NB4 (cell line): Measurements from ENCODE around the gene RPS21.

ENCODE experiments used
- POLR2A ChIP-seq: IDR thresholded peaks from 2 replicates; pipeline ENCODE4 v1.6.1; 2011; ENCODE audit warnings: mild to moderate bottlenecking; ENCODE audit not compliant: insufficient read length; ENCODE audit errors: extremely low read depth
- TF ChIP-seq, protein P1 (sequence below): IDR thresholded peaks from 2 replicates; pipeline ENCODE4 v1.6.1; 2011; ENCODE audit warnings: low read depth, low read length
- TF ChIP-seq, protein P2 (sequence below): IDR thresholded peaks from one replicate; pipeline ENCODE4 v1.5.1; 2012; ENCODE audit warnings: low read depth, low read length

- no peak for TF ChIP-seq POLR2A
- TF ChIP-seq, protein P1, sequence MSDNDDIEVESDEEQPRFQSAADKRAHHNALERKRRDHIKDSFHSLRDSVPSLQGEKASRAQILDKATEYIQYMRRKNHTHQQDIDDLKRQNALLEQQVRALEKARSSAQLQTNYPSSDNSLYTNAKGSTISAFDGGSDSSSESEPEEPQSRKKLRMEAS: no peak
- TF ChIP-seq, protein P2, sequence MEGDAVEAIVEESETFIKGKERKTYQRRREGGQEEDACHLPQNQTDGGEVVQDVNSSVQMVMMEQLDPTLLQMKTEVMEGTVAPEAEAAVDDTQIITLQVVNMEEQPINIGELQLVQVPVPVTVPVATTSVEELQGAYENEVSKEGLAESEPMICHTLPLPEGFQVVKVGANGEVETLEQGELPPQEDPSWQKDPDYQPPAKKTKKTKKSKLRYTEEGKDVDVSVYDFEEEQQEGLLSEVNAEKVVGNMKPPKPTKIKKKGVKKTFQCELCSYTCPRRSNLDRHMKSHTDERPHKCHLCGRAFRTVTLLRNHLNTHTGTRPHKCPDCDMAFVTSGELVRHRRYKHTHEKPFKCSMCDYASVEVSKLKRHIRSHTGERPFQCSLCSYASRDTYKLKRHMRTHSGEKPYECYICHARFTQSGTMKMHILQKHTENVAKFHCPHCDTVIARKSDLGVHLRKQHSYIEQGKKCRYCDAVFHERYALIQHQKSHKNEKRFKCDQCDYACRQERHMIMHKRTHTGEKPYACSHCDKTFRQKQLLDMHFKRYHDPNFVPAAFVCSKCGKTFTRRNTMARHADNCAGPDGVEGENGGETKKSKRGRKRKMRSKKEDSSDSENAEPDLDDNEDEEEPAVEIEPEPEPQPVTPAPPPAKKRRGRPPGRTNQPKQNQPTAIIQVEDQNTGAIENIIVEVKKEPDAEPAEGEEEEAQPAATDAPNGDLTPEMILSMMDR: no peak
Measured at GRCh38 chr20:62367633-62368391, 19.1 kb upstream of the RPS21 start.
